MG63 (cell line): ENCODE data around the gene GLI3. TPM values are rescaled to one million over a fixed set of nuclear protein-coding genes. Genes with fewer than 3 reads are reported as not detected.

Experiments used
- DNase-seq: peaks from one replicate; pipeline ENCODE4 v3.0.0-alpha.2; 2020
- H3K27me3 ChIP-seq: fragments of 250-450 bp; sonication (Bioruptor Pico); 2 replicates; pipeline ENCODE4 v1.5.1; 2020; ENCODE audit warnings: mild to moderate bottlenecking, moderate library complexity
- H3K36me3 ChIP-seq: fragments of 250-450 bp; sonication (Bioruptor Pico); 2 replicates; pipeline ENCODE4 v1.5.1; 2020; ENCODE audit warnings: mild to moderate bottlenecking, moderate library complexity
- H3K4me3 ChIP-seq: fragments of 250-450 bp; sonication (Bioruptor Pico); 2 replicates; pipeline ENCODE4 v1.5.1; 2020; ENCODE audit warnings: mild to moderate bottlenecking, moderate library complexity
- H3K9me3 ChIP-seq: fragments of 250-450 bp; sonication (Bioruptor Pico); 2 replicates; pipeline ENCODE4 v1.5.1; 2020; ENCODE audit warnings: mild to moderate bottlenecking, moderate library complexity
- total RNA-seq: library from RNA; depleted of rRNA; stranded (reverse); fragments of >200 nt; shearing (Covaris generic); gene quantifications from 2 replicates; pipeline ENCODE4 v1.2.3, GENCODE V29; 2014; ENCODE audit warnings: low replicate concordance

Gene GLI3
- total RNA-seq, 1 experiment from 2014 or later, result 0.59 TPM

GRCh38 chr7:42202601-42203000, 34.4 kb downstream of the GLI3 start:
- Histone ChIP-seq H3K4me3 (no peak overlapping the region), H3K9me3 (no peaks in the 10 kb centered on the region), H3K36me3 (no peaks in the 10 kb centered on the region), H3K27me3 (no peaks in the 10 kb centered on the region)
- DNase-seq, result no peak

- no peaks in the 10 kb centered on the region for H3K27me3 ChIP-seq
- H3K9me3 ChIP-seq, result no peaks in the 10 kb centered on the region
- H3K4me3 ChIP-seq, result no peak overlapping the region
- no peaks in the 10 kb centered on the region for H3K36me3 ChIP-seq
- no peak for DNase-seq
Observed at GRCh38 chr7:42198974-42199668, 37.9 kb downstream of the GLI3 start.

- Histone ChIP-seq H3K36me3 (no peaks in the 10 kb centered on the region), H3K9me3 (no peaks in the 10 kb centered on the region), H3K27me3 (no peaks in the 10 kb centered on the region), H3K4me3 (no peak overlapping the region)
- DNase-seq, result no peak
Observed at GRCh38 chr7:42198296-42198695, 38.7 kb downstream of the GLI3 start.

- no peak for DNase-seq
- Histone ChIP-seq H3K9me3 (no peaks in the 10 kb centered on the region), H3K36me3 (no peaks in the 10 kb centered on the region), H3K27me3 (no peaks in the 10 kb centered on the region), H3K4me3 (no peak overlapping the region)
Observed at GRCh38 chr7:42197451-42197850, 39.6 kb downstream of the GLI3 start.

- no peak for DNase-seq
- Histone ChIP-seq H3K27me3 (no peaks in the 10 kb centered on the region), H3K4me3 (no peak overlapping the region)
Observed at GRCh38 chr7:42194238-42194637, 42.8 kb downstream of the GLI3 start.

GRCh38 chr7:42193471-42194129, 43.4 kb downstream of the GLI3 start:
- DNase-seq, result no peak
- Histone ChIP-seq H3K36me3 (no peaks in the 10 kb centered on the region), H3K27me3 (no peaks in the 10 kb centered on the region), H3K9me3 (no peaks in the 10 kb centered on the region), H3K4me3 (no peak overlapping the region)

More at GRCh38 chr7:42194238-42194637, 42.8 kb downstream of the GLI3 start:
- no peaks in the 10 kb centered on the region for H3K9me3 ChIP-seq
- no peaks in the 10 kb centered on the region for H3K36me3 ChIP-seq

- Histone ChIP-seq H3K4me3 (no peak overlapping the region), H3K27me3 (no peaks in the 10 kb centered on the region), H3K9me3 (no peaks in the 10 kb centered on the region), H3K36me3 (no peaks in the 10 kb centered on the region)
- no peak for DNase-seq
Observed at GRCh38 chr7:42192851-42193461, 44.1 kb downstream of the GLI3 start.

- Histone ChIP-seq H3K27me3 (no peaks in the 10 kb centered on the region), H3K9me3 (no peaks in the 10 kb centered on the region), H3K36me3 (no peaks in the 10 kb centered on the region), H3K4me3 (no peak overlapping the region)
- DNase-seq, result no peak
Observed at GRCh38 chr7:42192066-42192465, 44.9 kb downstream of the GLI3 start.

GRCh38 chr7:42189535-42189934, 47.5 kb downstream of the GLI3 start:
- Histone ChIP-seq H3K9me3 (no peaks in the 10 kb centered on the region), H3K27me3 (no peaks in the 10 kb centered on the region), H3K4me3 (no peak overlapping the region), H3K36me3 (no peaks in the 10 kb centered on the region)
- no peak for DNase-seq

GRCh38 chr7:42186151-42186550, 50.9 kb downstream of the GLI3 start:
- H3K9me3 ChIP-seq, result no peaks in the 10 kb centered on the region
- DNase-seq, result no peak

GRCh38 chr7:42185726-42186125, 51.3 kb downstream of the GLI3 start:
- Histone ChIP-seq H3K9me3 (no peaks in the 10 kb centered on the region), H3K27me3 (no peaks in the 10 kb centered on the region), H3K4me3 (no peak overlapping the region), H3K36me3 (no peaks in the 10 kb centered on the region)
- DNase-seq, result no peak

More at GRCh38 chr7:42186151-42186550, 50.9 kb downstream of the GLI3 start:
- H3K27me3 ChIP-seq, result no peaks in the 10 kb centered on the region
- H3K4me3 ChIP-seq, result no peak overlapping the region
- no peaks in the 10 kb centered on the region for H3K36me3 ChIP-seq

- Histone ChIP-seq H3K4me3 (no peak overlapping the region), H3K27me3 (no peaks in the 10 kb centered on the region), H3K36me3 (peaks cover 3% of the 10 kb centered on the region), H3K9me3 (no peaks in the 10 kb centered on the region)
- DNase-seq, result no peak
Observed at GRCh38 chr7:42183547-42183946, 53.5 kb downstream of the GLI3 start.

- Histone ChIP-seq H3K36me3 (peaks cover 3% of the 10 kb centered on the region), H3K27me3 (no peaks in the 10 kb centered on the region), H3K9me3 (no peaks in the 10 kb centered on the region), H3K4me3 (no peak overlapping the region)
- no peak for DNase-seq
Observed at GRCh38 chr7:42181566-42181965, 55.4 kb downstream of the GLI3 start.

GRCh38 chr7:42180806-42181205, 56.2 kb downstream of the GLI3 start:
- Histone ChIP-seq H3K9me3 (no peaks in the 10 kb centered on the region), H3K4me3 (no peak overlapping the region), H3K36me3 (peaks cover 3% of the 10 kb centered on the region), H3K27me3 (no peaks in the 10 kb centered on the region)
- no peak for DNase-seq

- no peak for DNase-seq
- Histone ChIP-seq H3K4me3 (no peak overlapping the region), H3K27me3 (no peaks in the 10 kb centered on the region), H3K9me3 (no peaks in the 10 kb centered on the region), H3K36me3 (peaks cover 3% of the 10 kb centered on the region)
Observed at GRCh38 chr7:42176724-42177101, 60.3 kb downstream of the GLI3 start.

- Histone ChIP-seq H3K4me3 (no peak overlapping the region), H3K27me3 (no peaks in the 10 kb centered on the region), H3K36me3 (peaks cover 3% of the 10 kb centered on the region), H3K9me3 (no peaks in the 10 kb centered on the region)
- no peak for DNase-seq
Observed at GRCh38 chr7:42175834-42176723, 60.9 kb downstream of the GLI3 start.

- no peaks in the 10 kb centered on the region for H3K27me3 ChIP-seq
Observed at GRCh38 chr7:42174391-42174912, 62.6 kb downstream of the GLI3 start.

More at GRCh38 chr7:42174391-42174912, 62.6 kb downstream of the GLI3 start:
- Histone ChIP-seq H3K36me3 (no peaks in the 10 kb centered on the region), H3K4me3 (no peak overlapping the region), H3K9me3 (no peaks in the 10 kb centered on the region)
- DNase-seq, result no peak
